Central memory CD8-positive, alpha-beta T cell (primary cell): ENCODE results near the gene RRP1B.
"Not testable (repeated sequence)": the region's sequence is repeated elsewhere in the genome, so short reads cannot be mapped to it uniquely, and the experiment has no call there.

ENCODE experiments used
- ATAC-seq: fragments of 150-1000 bp; cut with Tn5 transposase; replicated peaks from 2 replicates; pipeline ENCODE4 v1.10.0; 2022; ENCODE audit warnings: mild to moderate bottlenecking, moderate FRiP score, moderate number of reproducible peaks; ENCODE audit not compliant: poor library complexity, severe bottlenecking; ENCODE audit errors: extremely low read depth
- DNase-seq, 2 donors: peaks; one replicate each; pipeline ENCODE4 v3.0.0; 2021; ENCODE audit warnings: low spot score in 2 of 2
- H3K27ac Mint-ChIP-seq: one replicate; pipeline ENCODE4 v1.8.0; 2022; ENCODE audit warnings: low read depth, mild to moderate bottlenecking, moderate library complexity, mixed read lengths
- H3K27me3 Mint-ChIP-seq: one replicate; pipeline ENCODE4 v1.8.0; 2022; ENCODE audit warnings: mixed read lengths
- H3K36me3 Mint-ChIP-seq: one replicate; pipeline ENCODE4 v1.8.0; 2022; ENCODE audit warnings: mild to moderate bottlenecking, moderate library complexity, mixed read lengths; ENCODE audit not compliant: insufficient read depth
- H3K4me1 Mint-ChIP-seq: one replicate; pipeline ENCODE4 v1.8.0; 2022; ENCODE audit warnings: mixed read lengths
- H3K4me3 Mint-ChIP-seq: one replicate; pipeline ENCODE4 v1.8.0; 2022; ENCODE audit warnings: mild to moderate bottlenecking, moderate library complexity, mixed read lengths
- H3K9me3 Mint-ChIP-seq: one replicate; pipeline ENCODE4 v1.8.0; 2022; ENCODE audit warnings: mixed read lengths

RRP1B gene

GRCh38 chr21:43663033-43663432, 3.7 kb downstream of the RRP1B start:
- ATAC-seq, result no peak
- Mint-ChIP-seq H3K27me3 (no peaks in the 10 kb centered on the region), H3K36me3 (peaks cover 23% of the 10 kb centered on the region), H3K9me3 (peaks cover 5% of the 10 kb centered on the region), H3K27ac (no peak overlapping the region), H3K4me3 (peak overlapping the region; percentile 23), H3K4me1 (peaks cover 55% of the 10 kb centered on the region)
- no peak for DNase-seq

GRCh38 chr21:43664358-43664757, 5.0 kb downstream of the RRP1B start:
- H3K4me3 Mint-ChIP-seq, result no peak overlapping the region
- H3K36me3 Mint-ChIP-seq, result peaks cover 18% of the 10 kb centered on the region
- peaks cover 55% of the 10 kb centered on the region for H3K4me1 Mint-ChIP-seq

DNA sequence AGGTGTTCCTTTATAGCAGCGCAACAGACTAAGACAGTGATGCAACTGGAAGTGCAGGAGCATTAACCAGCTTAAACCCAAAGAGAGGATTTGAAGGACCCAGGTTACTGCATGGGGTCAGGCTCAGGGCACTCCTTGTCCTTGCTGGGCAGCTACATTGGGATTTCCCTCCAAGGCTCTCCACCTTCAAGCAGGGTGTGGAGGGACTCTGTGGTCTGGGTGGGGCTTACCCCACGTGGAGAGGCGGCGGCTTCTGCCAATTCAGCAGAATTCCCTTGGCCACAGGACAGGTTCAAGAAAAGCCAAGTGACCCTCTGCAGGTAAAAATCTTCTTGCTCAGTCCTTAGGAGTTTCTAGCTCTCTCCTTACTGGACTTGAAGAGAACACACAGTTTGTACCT, 6.5 kb downstream of the RRP1B start:
- Mint-ChIP-seq H3K4me1 (peaks cover 49% of the 10 kb centered on the region), H3K9me3 (peaks cover 5% of the 10 kb centered on the region), H3K36me3 (peaks cover 20% of the 10 kb centered on the region), H3K4me3 (no peak overlapping the region), H3K27ac (no peak overlapping the region), H3K27me3 (no peaks in the 10 kb centered on the region)
- ATAC-seq, result no peak
- no peak for DNase-seq

More at GRCh38 chr21:43664358-43664757, 5.0 kb downstream of the RRP1B start:
- ATAC-seq (no peak), DNase-seq (no peak)
- Mint-ChIP-seq H3K9me3 (peaks cover 5% of the 10 kb centered on the region), H3K27ac (no peak overlapping the region), H3K27me3 (no peaks in the 10 kb centered on the region)

DNA sequence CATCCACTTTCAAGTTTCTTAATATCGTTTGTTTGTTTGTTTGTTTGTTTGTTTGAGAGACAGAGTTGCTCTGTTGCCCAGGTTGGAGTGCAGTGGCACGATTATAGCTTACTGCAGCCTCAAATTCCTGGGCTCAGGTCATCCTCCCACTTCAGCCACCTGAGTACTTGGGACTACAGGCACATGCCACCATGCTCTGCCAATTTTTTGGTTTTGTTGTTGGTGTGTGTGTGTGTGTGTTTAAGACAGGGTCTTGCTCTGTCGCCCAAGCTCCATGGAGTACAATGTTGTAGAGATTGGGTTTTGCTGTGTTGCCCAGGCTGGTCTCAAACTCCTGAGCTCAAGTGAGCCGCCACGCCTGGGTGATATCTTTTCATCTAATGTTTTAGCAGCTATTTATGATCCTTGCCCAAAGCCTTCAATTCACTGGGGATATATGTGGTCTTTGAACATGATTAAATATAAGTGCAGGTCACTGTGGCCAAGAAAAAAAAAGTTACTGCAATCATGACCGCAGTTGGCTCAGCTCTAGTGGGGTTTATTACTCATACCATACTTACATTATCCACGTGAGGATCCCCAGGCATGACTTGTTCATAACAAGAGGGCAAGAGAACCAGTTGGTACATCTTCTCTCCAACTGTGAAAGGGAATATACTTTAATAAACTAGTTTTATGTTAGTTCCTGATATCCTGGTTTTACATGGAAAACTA, 8.0 kb downstream of the RRP1B start:
- no peak for ATAC-seq

DNA sequence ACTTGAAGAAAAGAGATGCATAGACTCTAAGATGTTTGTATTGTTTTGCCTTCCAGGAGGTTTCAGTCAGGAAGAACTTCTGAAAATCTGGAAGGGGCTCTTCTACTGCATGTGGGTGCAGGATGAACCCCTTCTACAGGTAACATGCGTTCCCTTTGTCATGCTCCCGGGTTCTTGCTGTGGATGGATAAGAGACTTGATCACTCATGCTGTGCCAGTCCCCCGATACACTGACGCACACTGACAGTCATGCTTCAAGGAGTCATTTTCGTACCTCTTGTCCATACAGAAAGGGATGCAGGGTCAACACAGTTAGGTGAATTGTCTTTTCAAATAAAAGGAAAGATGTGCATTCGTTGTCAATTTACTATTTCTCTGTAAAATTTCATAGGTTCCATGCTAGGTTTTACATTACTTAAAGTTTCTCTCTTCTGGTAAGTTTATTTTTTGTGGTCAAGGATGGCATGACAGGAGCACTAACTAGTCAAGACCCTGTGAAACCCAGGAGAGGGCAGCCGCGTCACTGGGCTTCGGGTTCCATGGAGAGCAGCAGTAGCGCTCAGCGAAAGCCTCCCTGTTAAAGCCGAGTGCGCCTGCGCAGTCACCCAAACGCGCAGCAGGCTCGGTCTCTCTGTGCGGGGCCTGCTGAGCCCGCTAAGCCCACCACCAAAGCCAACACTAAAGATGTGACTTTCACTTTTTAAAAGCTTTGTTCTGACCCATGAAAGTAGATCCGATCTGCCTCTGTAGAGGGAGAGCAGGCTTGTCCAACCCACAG, 10.7 kb downstream of the RRP1B start:
- peaks cover 5% of the 10 kb centered on the region for H3K9me3 Mint-ChIP-seq
- DNase-seq (no peak), ATAC-seq (no peak)
- H3K27me3 Mint-ChIP-seq, result no peaks in the 10 kb centered on the region
- peaks cover 19% of the 10 kb centered on the region for H3K4me1 Mint-ChIP-seq
- H3K36me3 Mint-ChIP-seq, result peaks cover 29% of the 10 kb centered on the region
- H3K4me3 Mint-ChIP-seq, result no peak overlapping the region
- H3K27ac Mint-ChIP-seq, result no peak overlapping the region

More for the DNA sequence above, 8.0 kb downstream of the RRP1B start:
- Mint-ChIP-seq H3K4me1 (peaks cover 34% of the 10 kb centered on the region), H3K27ac (no peak overlapping the region), H3K36me3 (peaks cover 24% of the 10 kb centered on the region), H3K9me3 (peaks cover 5% of the 10 kb centered on the region), H3K4me3 (peak overlapping the region; percentile 33), H3K27me3 (no peaks in the 10 kb centered on the region)
- DNase-seq, result no peak

DNA sequence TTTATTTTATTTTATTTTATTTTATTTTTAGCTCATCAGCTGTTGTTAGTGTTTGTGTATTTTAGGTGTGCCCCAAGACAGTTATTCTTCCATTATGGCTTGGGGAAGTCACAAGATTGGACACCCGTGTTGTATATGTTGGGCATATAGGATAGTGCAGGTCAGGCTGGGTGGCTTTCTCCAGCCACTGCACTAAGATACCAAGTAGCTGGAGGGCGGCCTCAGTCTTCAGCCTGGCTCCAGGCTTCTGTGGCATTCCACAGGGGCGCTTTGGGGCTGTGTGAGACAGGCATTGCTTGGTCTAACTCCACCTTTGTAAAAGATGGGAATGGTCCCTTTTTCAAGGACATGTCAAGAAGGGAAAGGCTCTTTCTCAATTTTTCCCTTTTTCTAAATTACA, 16.5 kb downstream of the RRP1B start:
- Mint-ChIP-seq H3K27me3 (no peaks in the 10 kb centered on the region), H3K9me3 (no peaks in the 10 kb centered on the region), H3K36me3 (peaks cover 51% of the 10 kb centered on the region), H3K4me3 (no peak overlapping the region), H3K27ac (no peak overlapping the region), H3K4me1 (peaks cover 15% of the 10 kb centered on the region)
- DNase-seq (no peak), ATAC-seq (no peak)

DNA sequence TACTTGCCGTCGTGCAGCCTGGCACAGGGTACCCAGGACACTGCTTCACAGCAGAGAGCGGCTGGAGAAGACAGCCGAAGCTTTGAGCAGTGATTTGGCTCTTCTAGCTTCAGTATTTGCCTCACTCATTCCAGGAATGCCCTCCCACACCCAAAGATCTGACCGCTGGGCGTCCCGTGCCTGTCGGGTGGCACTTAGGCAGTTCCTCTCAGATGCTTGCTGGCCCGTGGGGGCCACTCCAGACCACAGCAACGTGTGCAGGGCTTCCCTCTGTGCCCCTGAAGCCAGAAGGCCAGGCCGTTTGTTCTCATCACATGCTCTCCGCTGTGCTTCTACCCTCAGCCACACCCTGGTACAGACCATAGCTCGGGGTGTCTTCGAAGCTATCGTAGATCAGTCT, 17.0 kb downstream of the RRP1B start:
- Mint-ChIP-seq H3K9me3 (no peaks in the 10 kb centered on the region), H3K27ac (no peak overlapping the region), H3K36me3 (peaks cover 51% of the 10 kb centered on the region), H3K4me3 (no peak overlapping the region), H3K4me1 (peaks cover 15% of the 10 kb centered on the region), H3K27me3 (no peaks in the 10 kb centered on the region)
- DNase-seq (no peak), ATAC-seq (no peak)

- peaks cover 68% of the 10 kb centered on the region for H3K36me3 Mint-ChIP-seq
- H3K27ac Mint-ChIP-seq, result no peak overlapping the region
- H3K9me3 Mint-ChIP-seq, result no peaks in the 10 kb centered on the region
- no peaks in the 10 kb centered on the region for H3K27me3 Mint-ChIP-seq
- ATAC-seq (no peak), DNase-seq (no peak)
- peaks cover 19% of the 10 kb centered on the region for H3K4me1 Mint-ChIP-seq
- H3K4me3 Mint-ChIP-seq, result no peak overlapping the region
Measured at GRCh38 chr21:43679951-43680350, 20.6 kb downstream of the RRP1B start.

DNA sequence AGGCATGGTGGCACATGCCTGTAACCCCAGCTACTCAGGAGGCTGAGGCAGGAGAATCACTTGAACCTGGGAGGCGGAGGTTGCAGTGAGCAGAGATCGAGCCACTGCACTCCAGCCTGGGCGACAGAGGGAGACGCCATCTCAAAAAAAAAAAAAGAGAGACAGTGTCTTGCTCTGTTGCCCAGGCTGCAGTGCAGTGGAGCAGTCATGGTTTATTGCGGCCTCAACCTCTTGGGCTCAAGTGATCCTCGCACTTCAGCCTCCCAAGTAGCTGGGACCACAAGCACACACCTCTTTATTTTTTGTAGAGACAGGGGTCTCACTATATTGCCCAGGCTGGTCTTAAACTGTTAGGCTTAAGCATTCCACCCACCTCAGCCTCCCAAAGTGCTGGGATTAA, 21.1 kb downstream of the RRP1B start:
- H3K27me3 Mint-ChIP-seq, H3K9me3 Mint-ChIP-seq, ATAC-seq, H3K4me3 Mint-ChIP-seq, DNase-seq, H3K27ac Mint-ChIP-seq: not testable (repeated sequence)
- Mint-ChIP-seq H3K4me1 (peaks cover 19% of the 10 kb centered on the region), H3K36me3 (peaks cover 72% of the 10 kb centered on the region)

- peak overlapping the region; percentile 82 for H3K27ac Mint-ChIP-seq
- H3K4me1 Mint-ChIP-seq, result peaks cover 19% of the 10 kb centered on the region
- peaks cover 75% of the 10 kb centered on the region for H3K36me3 Mint-ChIP-seq
- H3K9me3 Mint-ChIP-seq, result no peaks in the 10 kb centered on the region
- no peaks in the 10 kb centered on the region for H3K27me3 Mint-ChIP-seq
- no peak for DNase-seq
- no peak overlapping the region for H3K4me3 Mint-ChIP-seq
- ATAC-seq, result no peak
Measured at GRCh38 chr21:43681650-43682049, 22.3 kb downstream of the RRP1B start.

- Mint-ChIP-seq H3K27ac (no peak overlapping the region), H3K4me3 (no peak overlapping the region), H3K9me3 (no peaks in the 10 kb centered on the region), H3K4me1 (peaks cover 10% of the 10 kb centered on the region), H3K27me3 (no peaks in the 10 kb centered on the region), H3K36me3 (peaks cover 70% of the 10 kb centered on the region)
- ATAC-seq, result no peak
- no peak for DNase-seq
Measured at GRCh38 chr21:43684424-43684823, 25.1 kb downstream of the RRP1B start.

DNA sequence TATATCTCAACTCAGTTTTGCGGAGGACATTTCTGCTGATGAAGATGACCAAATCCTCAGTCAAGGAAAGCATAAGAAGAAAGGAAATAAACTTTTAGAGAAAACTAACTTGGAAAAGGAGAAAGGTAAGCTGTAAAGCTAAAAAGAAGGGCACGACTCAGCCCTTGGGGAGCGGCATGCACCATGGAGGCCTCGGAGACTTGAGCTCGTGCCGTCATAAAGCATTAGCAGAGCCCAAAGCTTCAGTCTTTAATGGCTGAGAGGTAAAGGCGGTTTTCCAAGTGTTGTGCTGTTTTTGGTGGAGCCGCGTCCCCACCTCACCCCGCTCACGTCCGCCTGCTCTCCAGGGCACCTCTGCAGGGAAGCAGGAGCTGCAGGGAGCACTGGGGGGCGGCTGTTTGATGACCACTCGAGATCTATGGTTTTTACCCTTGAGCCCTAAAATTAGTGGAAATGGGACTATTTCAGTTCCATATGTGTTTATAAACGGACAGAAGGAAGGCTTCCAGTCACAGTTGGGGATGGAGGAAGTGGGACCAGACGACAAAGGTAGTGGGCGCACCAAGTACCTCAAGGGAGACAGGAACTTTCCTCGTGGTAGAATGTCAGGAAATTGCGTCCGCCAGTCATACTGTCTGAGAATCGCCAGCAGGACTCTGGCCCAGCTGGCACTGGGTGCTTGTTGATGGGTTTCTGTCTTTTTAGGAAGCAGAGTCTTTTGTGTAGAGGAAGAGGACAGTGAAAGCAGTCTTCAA, 27.6 kb downstream of the RRP1B start:
- peaks cover 4% of the 10 kb centered on the region for H3K4me1 Mint-ChIP-seq
- no peak for ATAC-seq
- H3K27ac Mint-ChIP-seq, result peak overlapping the region; percentile 65
- no peaks in the 10 kb centered on the region for H3K9me3 Mint-ChIP-seq
- DNase-seq, result no peak
- H3K27me3 Mint-ChIP-seq, result no peaks in the 10 kb centered on the region
- no peak overlapping the region for H3K4me3 Mint-ChIP-seq
- peaks cover 67% of the 10 kb centered on the region for H3K36me3 Mint-ChIP-seq
